Measurements from ENCODE around the gene IRAK2. TPM values are rescaled to one million over a fixed set of nuclear protein-coding genes. Genes with fewer than 3 reads are reported as not detected.

The IRAK2 gene
- total and polyA plus RNA-seq, 2 of the 8 experiments (the other 6 are each of a cell fraction or from before 2014, with no cell fraction given): 1.5 TPM

DNA sequence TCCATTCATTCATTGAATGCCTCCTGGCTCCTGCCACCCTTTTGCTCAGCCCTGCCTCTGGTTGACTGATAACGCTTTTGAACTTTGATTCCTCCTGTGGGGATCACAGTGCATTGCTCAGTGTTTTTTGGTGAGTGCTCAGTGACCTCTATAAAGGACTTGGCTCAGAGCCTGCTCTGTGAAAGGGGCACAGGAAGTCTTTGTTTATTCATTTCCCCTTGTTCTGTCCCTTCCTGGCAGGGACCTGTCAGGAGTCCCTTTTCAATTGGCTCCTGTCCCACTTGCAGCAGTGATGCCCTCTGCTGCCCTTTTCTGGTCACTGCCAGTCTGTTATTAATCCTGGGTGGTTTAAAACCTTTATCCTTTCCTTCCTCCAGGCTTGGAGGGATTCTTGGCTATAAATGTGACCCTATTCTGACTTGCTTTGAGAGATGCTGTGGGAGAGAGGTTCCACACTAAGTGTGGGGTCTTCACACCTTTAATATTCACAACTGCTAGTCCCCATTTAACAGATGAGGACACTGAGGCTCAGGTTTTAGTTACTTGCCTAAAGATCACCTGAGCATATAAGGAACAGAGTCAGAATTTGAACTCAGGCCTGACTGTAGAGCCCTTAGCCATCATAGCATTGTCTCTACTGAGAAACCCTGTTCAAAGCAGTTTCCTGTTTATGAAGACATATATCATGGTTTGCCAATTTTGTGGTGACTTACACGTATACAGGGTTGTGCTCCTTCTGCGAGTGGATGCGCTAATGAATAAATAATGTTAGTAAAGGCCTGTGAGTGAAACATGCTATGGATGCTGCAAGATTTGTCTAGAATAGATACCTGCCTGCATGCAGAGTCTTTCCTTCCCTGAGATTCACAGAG lies 60.3 kb downstream of the IRAK2 start:
- peak overlapping the region; percentile 78; the same call in 1 of the 2 replicates for H2BK12ac ChIP-seq (ENCODE audit: low read depth, low read length)
- H3K9ac ChIP-seq (replicated peaks in 1 of 4; ENCODE audit: extremely low read depth in 1 of 4, low read depth in 3 of 4, low read length in 3 of 4): no peak overlapping the region
- no peak overlapping the region for H3K14ac ChIP-seq (ENCODE audit: insufficient read length)
- no peak overlapping the region for H2AK5ac ChIP-seq (ENCODE audit: low read depth, low read length)
- no peak overlapping the region for H3K4me2 ChIP-seq (ENCODE audit: insufficient read depth in 1 of 2, low read depth in 2 of 2, low read length in 2 of 2)
- H3K79me1 ChIP-seq (ENCODE audit: low read depth, low read length): no peaks in the 10 kb centered on the region
- no peaks in the 10 kb centered on the region for H3K36me3 ChIP-seq (ENCODE audit: control insufficient read depth in 2 of 4, insufficient read depth in 4 of 4, low read length in 3 of 4)
- H2BK20ac ChIP-seq (ENCODE audit: low read length): peak overlapping the region; percentile 98
- no peaks in the 10 kb centered on the region for H3K9me3 ChIP-seq (ENCODE audit: insufficient read depth in 2 of 2, low read depth in 1 of 2, low read length in 1 of 2)
- H3K23me2 ChIP-seq (ENCODE audit: low read depth, low read length): peaks cover 3% of the 10 kb centered on the region; the same call in 1 of the 2 replicates
- H2BK15ac ChIP-seq (ENCODE audit: low read length): peak overlapping the region; percentile 74
- H4K20me1 ChIP-seq (replicated peaks in 1 of 2; ENCODE audit: control insufficient read depth in 1 of 2, insufficient read depth in 2 of 2, low read length in 2 of 2): no peaks in the 10 kb centered on the region
- peak overlapping the region; percentile 63 for H4K91ac ChIP-seq (replicated peaks; ENCODE audit: insufficient read length, low read length)
- peak; percentile 19 for FAIRE-seq
- 0 out of 2 replicates have a peak overlapping the region, but pooled peaks have one; percentile 1 for H2BK5ac ChIP-seq (ENCODE audit: low read depth, low read length)
- no peak overlapping the region for H3K4me3 ChIP-seq (ENCODE audit: extremely low read depth in 1 of 4, insufficient read depth in 2 of 4, low read depth in 3 of 4, low read length in 4 of 4)
- DNase-seq (ENCODE audit: low read depth in 1 of 2, low spot score in 2 of 2): peak; percentile 41 to 72
- no peak overlapping the region for H3K23ac ChIP-seq (ENCODE audit: insufficient read length)
- no peak overlapping the region for H3K56ac ChIP-seq (replicated peaks; ENCODE audit: insufficient read length, low read depth, low read length)
- H3K27me3 ChIP-seq (replicated peaks in 1 of 4; ENCODE audit: control insufficient read depth in 3 of 4, extremely low read depth in 1 of 4, insufficient read depth in 3 of 4, low read length in 3 of 4): no peaks in the 10 kb centered on the region
- H2BK120ac ChIP-seq (replicated peaks; ENCODE audit: low read depth, low read length): peak overlapping the region; percentile 6
- H4K8ac ChIP-seq (ENCODE audit: extremely low read depth, insufficient read depth, low read length): no peak overlapping the region
- no peak overlapping the region for H3K4ac ChIP-seq (replicated peaks; ENCODE audit: insufficient read length, low read depth, low read length)
- H3K79me2 ChIP-seq (ENCODE audit: control insufficient read depth in 1 of 2, insufficient read depth in 2 of 2, low read length in 2 of 2): no peaks in the 10 kb centered on the region
- CTCF ChIA-PET (ENCODE audit: partially characterized antibody): interaction anchor here (0.7 to 1.7 kb wide), 5 partner anchors 11 to 112 kb away, joined by 3 to 5 read pairs (median 3); no protein-coding TSS in a partner anchor
- peak overlapping the region; percentile 63; the same call in 1 of the 2 replicates for H3K18ac ChIP-seq (ENCODE audit: extremely low read depth, low read length)
- peaks cover 2 to 15% (median 8%) of the 10 kb centered on the region in 4 experiments for H3K4me1 ChIP-seq (replicated peaks in 1 of 4; ENCODE audit: control insufficient read depth in 3 of 4, insufficient read depth in 4 of 4, low read length in 3 of 4)
- TF ChIP-seq SIN3A (conservative IDR thresholded peaks at IDR 0.05 in 1 of 2, IDR thresholded peaks at IDR 0.05 in 1 of 2; ENCODE audit: low read depth in 1 of 2, low read length in 2 of 2): peak; percentile 26 to 79; a peak in 2 of 4 replicates
- TF ChIP-seq RAD21 (IDR thresholded peaks at IDR 0.05 in 1 of 2, conservative IDR thresholded peaks at IDR 0.05 in 1 of 2; ENCODE audit: low read depth in 2 of 2, low read length in 2 of 2): peak; percentile 84 to 89
- no peak for TF ChIP-seq RBBP5 (IDR thresholded peaks at IDR 0.05; ENCODE audit: borderline replicate concordance, low read depth, low read length)
- TF ChIP-seq, protein P1, sequence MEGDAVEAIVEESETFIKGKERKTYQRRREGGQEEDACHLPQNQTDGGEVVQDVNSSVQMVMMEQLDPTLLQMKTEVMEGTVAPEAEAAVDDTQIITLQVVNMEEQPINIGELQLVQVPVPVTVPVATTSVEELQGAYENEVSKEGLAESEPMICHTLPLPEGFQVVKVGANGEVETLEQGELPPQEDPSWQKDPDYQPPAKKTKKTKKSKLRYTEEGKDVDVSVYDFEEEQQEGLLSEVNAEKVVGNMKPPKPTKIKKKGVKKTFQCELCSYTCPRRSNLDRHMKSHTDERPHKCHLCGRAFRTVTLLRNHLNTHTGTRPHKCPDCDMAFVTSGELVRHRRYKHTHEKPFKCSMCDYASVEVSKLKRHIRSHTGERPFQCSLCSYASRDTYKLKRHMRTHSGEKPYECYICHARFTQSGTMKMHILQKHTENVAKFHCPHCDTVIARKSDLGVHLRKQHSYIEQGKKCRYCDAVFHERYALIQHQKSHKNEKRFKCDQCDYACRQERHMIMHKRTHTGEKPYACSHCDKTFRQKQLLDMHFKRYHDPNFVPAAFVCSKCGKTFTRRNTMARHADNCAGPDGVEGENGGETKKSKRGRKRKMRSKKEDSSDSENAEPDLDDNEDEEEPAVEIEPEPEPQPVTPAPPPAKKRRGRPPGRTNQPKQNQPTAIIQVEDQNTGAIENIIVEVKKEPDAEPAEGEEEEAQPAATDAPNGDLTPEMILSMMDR (IDR thresholded peaks at IDR 0.05; ENCODE audit: control extremely low read depth in 1 of 3, insufficient read depth in 1 of 3, low read depth in 1 of 3, low read length in 3 of 3): peak; percentile 65 to 83 (median 75)
- no peak overlapping the region for H2AFZ ChIP-seq (ENCODE audit: low read length)
- no peak overlapping the region for H3K27ac ChIP-seq (ENCODE audit: low read depth, low read length)
- 88% methylated on average over 4 of the region's 4 CpGs; no CpG with 5 or more reads in 1 of the 2 experiments for WGBS, 2 experiments (ENCODE audit: extremely low coverage in 1 of 2, insufficient coverage in 1 of 2, insufficient read length in 1 of 2, insufficient replicate concordance in 2 of 2, low coverage in 1 of 2, low lambda C conversion rate in 2 of 2, missing lambda C conversion rate in 1 of 2)
- POLR2A ChIA-PET (ENCODE audit: partially characterized antibody): interaction anchor here (0.6 to 1.0 kb wide), 2 partner anchors 60 to 66 kb away, joined by 3 to 4 read pairs; partner anchors contain the start of gene IRAK2
- H4K5ac ChIP-seq (ENCODE audit: insufficient read length, low read depth, low read length): no peak overlapping the region

Data from H1 (cell line).